DOHH2 (cell line): Measurements from ENCODE around the gene DCAF11.

Source experiments
- EZH2phosphoT487 ChIP-seq: fragments of 200-600 bp; sonication (generic); IDR thresholded peaks from 2 replicates; pipeline ENCODE4 v1.6.1; 2017; ENCODE audit warnings: borderline replicate concordance, mild to moderate bottlenecking, antibody characterized with exemption, low read length, moderate library complexity, mixed read lengths
- TF ChIP-seq, protein P1 (sequence below): fragments of 200-600 bp; sonication (generic); IDR thresholded peaks from one replicate; pipeline ENCODE4 v1.5.1; 2014; ENCODE audit warnings: antibody characterized with exemption, mild to moderate bottlenecking, low read depth, low read length; ENCODE audit not compliant: poor library complexity, severe bottlenecking

DNA sequence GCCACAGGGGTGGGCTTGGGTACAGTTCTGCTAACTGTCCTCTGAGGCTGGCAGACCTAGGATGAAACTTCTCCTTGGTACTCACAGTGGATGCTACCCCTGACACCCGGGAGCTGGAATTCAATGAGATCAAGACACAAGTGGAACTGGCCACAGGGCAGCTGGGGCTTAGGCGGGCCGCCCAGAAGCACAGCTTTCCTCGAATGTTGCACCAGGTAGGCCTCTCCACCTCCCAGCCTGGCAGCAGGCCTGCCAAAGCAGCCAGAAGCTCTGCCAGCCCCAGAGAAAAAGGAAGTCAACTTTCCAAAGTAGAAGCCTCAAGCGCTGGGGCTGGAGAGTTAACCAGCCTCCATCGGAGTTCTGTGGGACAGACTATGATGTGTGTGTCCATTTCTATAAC, 2.6 kb downstream of the DCAF11 start:
- TF ChIP-seq EZH2phosphoT487: no peak
- TF ChIP-seq, protein P1, sequence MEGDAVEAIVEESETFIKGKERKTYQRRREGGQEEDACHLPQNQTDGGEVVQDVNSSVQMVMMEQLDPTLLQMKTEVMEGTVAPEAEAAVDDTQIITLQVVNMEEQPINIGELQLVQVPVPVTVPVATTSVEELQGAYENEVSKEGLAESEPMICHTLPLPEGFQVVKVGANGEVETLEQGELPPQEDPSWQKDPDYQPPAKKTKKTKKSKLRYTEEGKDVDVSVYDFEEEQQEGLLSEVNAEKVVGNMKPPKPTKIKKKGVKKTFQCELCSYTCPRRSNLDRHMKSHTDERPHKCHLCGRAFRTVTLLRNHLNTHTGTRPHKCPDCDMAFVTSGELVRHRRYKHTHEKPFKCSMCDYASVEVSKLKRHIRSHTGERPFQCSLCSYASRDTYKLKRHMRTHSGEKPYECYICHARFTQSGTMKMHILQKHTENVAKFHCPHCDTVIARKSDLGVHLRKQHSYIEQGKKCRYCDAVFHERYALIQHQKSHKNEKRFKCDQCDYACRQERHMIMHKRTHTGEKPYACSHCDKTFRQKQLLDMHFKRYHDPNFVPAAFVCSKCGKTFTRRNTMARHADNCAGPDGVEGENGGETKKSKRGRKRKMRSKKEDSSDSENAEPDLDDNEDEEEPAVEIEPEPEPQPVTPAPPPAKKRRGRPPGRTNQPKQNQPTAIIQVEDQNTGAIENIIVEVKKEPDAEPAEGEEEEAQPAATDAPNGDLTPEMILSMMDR: no peak
